HG03521 (cell line): Measurements from ENCODE around the gene DTNBP1.

ENCODE experiments used
- ATAC-seq: cut with Tn5 transposase; IDR thresholded peaks from one replicate; pipeline ENCODE4 v1.9.1; 2021; ENCODE audit warnings: mild to moderate bottlenecking, moderate library complexity; ENCODE audit not compliant: unreplicated experiment

DTNBP1 gene

DNA sequence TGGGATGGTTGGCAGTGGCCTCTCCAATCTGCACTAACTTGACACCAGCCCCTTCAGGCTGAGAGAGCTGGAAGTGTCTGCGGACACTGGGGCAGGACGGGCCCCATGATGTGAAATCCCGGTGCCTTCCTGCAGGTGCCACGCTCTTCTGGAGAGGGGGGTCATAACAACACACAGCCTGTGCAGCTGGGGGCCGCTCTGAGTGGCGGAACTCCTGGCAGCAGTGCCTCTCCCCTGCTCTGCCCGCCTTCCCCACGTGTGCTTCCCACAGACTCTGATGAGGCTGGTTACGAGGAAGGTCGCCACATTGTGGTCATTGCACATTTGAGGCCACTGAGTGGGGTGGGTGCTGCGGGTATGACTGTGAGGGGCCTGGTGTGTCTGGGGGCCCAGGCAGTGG, 145.2 kb downstream of the DTNBP1 start:
- no peak for ATAC-seq

DNA sequence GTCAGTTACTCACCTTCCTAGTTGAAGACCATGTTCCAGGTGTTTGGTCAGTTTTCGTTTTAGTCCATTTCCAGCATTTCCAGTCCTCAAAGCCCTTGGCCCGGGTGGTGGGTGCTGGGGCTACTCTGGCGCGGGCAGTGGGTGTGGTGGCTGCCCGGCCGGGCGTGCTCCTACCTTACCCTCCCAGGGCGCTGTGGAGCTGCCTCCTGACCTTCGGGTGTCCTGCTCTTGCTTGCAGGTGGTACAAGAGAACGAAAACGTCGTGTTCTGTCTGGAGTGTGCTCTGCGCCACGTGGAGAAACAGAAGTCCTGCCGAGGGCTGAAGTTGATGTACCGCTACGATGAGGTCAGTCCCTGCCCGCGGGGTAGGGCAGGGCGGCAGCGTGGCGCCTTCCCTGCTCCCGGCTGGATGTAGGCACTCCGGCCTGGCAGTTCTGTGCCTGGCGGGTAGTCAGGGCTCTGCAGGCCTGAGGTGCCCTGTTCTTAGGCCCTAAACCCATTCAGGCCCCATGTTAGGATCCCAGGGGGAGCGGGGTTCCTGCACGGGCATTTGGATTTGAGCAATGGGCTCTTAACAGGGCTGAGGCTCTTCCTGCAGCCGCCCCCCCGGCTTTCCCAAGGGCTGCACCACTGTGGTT, 145.8 kb downstream of the DTNBP1 start:
- ATAC-seq = no peak

DNA sequence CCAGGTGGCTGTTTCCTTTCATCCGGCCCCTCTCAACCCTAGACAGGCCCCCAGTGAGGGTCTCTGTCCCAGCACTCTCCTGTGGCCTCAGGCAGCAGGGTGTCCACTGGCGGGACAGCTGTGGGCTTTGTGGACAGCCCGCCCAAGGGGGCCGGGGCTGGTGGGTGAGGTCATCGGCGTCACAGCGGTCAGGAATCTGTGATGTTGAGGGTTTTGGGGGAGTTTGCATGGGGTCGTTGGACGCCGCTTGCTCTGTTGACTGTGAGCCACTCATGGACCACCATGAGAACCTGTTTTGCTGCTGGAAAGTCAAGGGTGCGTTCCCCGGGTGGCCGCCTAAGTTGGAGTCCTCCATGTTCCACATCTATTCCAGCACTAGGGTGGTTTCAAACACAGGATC, 146.4 kb downstream of the DTNBP1 start:
- ATAC-seq = no peak

DNA sequence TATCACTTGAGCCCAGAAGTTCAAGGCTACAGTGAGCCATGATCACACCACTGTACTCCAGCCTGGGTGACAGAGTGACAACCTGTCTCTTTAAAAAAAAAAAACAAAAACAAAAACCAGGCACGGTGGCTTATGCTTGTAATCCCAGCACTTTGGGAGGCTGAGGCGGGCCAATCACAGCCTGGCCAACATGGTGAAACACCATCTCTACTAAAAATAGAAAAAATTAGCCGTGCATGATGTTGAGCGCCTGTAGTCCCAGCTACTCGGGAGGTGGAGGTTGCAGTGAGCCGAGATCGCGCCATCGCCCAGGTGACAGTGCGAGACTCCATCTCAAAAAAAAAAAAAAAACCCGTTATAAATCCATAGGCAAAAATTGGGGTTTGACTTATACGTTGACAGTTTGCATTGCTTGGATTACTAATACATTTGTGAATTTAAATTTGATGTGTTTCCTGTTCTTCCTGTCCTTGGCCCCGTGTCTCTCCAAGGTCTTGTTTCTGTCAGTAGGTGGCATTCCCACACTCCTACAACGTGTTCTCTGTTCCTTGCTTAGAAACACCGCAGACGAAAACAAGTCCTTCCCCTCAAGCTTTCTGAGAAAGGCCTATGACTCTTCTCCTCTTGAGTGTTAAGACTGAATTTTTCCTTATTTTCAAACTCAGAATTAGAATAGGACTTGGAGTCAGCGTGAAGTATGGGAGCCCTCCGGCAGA, 147.0 kb downstream of the DTNBP1 start:
- no peak for ATAC-seq

DNA sequence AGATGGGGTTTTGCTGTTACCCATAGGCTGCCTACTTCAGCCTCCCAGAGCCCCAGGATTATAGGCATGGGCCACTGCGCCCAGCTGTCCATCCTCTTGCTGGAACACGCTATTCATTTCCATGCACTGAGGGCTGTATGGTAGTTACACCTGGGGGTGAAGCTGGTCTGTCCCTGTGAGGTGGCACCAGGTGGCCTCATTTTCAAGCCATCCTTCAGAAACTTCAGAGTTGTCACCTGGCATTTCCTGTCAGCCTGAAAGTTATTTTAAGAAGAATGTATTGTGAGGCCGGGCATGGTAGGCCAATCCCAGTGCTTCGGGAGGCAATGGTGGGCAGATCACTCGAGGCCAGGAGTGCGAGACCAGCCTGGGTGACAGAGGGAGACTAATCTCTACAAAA, 147.6 kb downstream of the DTNBP1 start:
- no peak for ATAC-seq

DNA sequence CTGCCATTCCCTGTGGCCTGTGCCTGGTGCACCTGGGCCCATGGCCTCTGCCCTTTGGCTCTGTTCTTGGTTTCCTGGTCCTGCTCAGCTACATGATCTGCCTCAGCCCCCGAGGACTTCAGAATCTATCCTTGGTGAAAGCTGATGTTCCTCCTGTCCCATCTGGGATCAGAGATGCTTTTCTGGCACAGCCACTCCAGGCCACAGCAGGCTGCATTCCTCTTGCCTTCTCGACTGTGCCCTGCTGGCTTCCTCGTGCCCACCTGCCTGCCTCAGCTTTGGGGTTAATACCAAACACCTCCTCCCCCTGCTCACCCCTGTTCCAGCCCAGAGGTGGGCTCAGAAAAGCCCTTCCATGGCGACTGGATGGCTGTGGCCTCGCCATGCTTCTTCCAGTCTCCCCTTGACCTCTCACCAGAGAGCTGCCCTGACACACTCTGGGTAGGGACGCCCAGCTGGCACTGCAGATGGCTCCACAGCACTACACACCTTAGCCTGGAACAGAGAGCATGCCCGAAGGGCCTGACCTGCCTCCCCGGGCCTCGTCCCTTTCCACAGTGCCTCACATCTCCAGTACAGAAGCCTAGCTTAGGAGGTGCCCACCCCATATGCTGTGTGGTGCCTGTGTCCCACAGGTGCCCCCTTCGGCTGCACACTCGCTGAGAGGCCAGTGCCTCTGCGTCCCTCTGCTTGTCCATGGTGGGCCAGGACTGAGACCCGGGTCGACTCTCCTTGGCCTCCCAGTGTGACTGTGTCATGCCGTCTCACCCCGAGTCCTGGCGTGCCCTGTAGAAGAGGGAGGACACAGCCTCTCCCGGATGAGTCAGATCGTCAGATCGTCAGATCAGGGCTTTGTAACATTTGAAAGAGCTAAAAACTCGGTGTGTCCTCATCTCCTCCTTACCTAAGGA, 148.8 kb downstream of the DTNBP1 start:
- ATAC-seq = no peak

DNA sequence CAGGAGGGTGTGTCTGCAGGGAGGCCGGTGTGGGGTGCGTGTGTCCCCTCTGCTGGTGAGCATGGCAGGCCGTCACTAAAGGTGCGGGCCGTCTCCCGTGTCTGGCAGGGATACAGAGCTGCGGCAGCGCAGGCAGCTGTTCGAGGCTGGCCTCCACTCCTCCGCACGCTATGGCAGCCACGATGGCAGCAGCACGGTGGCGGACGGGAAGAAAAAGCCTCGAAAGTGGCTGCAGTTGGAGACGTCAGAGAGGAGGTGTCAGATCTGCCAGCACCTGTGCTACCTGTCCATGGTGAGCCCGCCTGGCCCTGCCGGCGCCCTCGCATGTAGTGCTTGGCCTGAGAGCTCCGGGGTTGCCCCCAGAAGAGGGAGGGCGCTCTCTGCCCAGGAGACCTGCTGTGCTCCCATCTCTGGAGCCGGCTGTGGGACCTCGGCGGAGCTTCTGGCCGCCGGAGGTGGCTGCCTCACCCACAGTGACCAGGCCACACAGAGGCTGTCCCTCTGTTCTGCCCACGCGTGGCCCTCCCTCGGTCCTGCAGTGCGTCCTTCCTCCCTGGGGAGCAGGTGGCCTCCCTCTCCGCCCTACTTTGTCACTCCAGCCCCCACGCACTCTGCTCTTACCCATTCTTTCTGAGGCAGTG, 149.6 kb downstream of the DTNBP1 start:
- ATAC-seq = no peak

DNA sequence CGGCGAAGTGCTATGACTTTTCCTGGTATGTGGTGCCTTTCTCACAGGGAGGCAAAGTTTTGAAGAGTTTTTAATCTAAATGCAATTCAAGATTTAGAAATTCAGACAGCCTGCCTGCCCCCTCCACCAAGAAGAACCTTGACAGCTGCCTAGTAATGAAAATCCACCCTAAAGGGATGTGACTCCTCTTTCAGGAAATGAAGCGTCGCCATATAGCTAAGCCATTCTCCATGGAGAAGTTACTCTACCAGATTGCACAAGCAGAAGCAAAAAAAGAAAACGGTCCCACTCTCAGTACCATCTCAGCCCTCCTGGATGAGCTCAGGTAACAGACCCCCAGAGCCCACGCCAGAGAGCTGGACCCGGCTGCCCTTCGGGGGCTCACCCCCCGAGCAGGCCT, 150.1 kb downstream of the DTNBP1 start:
- no peak for ATAC-seq

DNA sequence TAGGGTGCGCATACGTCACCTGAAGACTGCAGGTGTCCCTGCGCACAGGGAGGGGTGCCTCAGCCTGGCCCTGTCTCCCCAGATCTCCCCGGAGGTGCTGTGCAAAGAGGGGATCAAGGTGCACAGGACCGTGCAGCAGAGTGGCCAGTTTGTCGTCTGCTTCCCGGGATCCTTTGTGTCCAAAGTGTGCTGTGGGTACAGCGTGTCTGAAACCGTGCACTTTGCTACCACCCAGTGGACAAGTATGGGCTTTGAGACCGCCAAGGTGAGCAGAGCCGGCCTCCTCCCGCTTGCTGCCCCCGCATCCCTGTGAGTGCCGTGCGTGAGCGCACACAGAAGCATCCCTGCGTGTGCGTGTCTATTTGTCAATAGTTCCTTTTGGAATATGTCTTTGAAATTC, 150.7 kb downstream of the DTNBP1 start:
- no peak for ATAC-seq

DNA sequence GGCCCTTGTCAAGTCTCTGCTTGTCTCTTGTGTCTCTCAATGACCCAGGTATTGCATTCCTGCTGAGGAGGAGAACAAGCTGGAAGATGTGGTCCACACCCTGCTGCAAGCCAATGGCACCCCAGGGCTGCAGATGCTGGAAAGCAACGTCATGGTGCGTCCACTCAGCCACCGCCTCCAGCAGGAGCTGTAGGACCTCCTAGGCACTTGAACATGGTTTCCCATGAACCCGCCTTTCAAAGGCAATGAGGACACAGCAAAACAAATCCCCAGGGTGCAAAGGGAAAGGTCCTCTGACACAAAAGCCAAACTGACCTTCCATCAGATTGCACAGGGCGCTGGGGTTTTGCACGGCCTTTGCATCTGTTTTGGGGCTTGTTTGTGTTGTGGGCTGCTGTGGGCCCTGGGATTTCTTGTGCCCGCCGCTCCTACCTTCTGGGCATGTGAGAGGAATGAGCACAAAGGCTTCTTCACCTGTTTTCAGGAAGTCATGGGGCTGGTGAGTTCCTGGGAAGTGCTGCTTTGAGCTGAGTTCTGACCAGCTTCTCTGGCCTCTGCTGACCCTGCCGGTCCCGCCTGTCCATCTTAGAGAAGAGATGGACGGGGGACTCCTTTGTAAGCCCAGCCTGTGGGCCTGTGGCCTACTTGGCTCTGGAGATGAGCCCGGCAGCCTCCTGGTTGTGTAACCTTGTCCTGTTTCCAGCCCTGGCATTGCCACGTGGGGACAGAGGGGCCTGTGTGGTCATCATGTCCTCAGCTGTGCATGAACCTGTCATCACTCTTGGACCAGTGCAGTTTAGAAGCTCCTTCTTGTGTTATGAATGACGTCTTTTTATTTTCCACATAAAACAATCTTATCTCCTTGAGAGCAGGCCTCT, 151.3 kb downstream of the DTNBP1 start:
- no peak for ATAC-seq

DNA sequence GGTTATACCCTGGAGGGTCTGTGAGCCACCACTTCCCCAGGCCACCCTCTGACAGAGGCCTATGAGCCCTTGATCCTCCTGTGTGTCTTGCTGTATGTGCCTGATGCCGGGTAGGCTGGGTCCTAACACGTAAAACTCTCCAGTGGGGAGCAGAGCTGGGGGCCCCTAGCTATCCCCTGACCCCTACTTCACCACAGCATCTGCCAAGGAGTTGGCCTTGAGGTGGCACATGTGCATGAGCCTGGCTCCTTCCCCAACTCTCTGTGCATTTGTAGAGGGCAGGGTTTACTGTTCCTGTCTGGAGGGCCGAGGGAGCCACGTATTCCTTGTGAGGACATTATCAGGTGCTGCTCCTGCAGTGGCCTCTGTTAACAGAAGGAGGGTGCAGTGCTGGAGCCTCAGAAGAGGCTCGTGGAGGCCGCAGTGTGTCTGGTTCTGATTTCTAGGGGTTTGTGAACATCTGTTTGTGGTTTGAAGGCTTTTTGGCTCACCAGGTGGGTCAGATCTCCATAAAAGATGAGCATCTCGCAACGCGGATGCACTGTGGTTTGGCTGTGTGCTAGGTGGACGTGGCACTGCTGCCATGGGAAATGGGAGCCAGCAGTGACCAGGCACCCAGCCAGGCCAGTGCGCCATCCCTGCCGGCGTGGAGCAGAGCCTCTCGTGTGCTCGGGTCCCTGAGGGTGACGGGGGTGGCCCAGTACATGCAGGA, 152.1 kb downstream of the DTNBP1 start:
- ATAC-seq = no peak

DNA sequence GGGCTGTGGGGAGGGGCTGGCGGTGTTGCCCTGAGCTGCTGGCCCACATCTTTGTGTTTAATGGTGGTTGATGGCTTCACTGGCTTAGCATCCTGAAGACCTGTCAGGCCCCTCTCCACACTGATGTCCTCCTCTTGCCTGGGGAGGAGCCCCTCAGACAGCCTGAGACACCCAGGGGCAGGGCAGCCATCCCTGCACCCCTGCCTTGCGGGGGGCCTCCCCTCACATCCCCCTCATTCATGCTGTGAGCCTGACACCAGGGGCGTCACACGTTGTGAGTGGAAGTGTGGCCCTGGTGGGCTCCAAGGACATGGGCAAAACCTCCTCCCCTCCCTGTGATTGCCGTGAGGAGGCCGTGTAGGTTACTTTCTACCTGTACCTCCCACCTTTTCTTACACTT, 152.7 kb downstream of the DTNBP1 start:
- ATAC-seq = no peak

DNA sequence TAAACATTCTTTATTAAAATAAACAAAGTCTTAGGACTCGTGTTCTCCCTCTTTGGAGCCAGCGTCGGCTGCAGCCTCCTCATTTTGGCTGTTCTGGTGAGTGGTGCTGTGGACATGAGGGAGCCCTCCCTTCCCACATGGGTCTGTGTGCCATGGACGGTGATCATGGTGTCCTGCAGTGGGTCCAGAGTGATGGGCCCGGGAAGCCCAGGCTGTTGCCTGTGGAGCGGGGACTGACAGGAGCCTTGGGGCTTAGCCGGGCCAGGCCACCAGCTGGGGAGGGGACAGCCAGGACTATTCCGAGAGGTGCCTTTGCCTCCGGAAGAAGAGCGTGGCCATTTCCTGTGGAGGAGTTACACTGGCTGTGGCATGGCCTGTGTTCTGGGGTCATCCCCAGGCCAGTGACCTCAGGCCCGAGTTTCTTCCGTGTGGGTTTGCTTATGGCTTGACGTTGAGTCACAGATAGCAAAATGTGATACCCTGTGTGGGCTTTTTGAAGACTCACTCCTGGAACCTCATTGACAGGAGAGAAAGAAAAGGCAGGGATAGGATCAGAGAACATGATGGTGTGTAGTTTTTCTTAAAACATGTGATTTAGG, 153.4 kb downstream of the DTNBP1 start:
- ATAC-seq = no peak

DNA sequence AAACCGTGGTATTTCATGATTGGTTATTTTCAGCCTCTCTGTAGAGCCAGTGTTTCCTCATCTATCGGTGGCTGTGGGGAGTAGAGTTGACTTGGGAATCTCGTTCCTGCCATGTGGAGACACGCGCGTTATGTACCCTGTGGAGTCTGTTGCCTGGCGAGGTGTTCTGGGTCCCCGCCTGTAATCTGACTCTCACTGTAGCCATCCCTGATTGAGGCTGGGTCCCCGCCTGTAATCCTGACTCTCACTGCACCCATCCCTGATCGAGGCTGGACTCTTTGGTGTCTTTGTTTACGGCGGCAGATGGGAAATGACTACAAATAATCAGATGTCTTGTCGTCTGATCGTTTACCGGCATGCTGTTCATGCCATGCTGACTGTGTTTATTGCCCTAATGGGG, 153.9 kb downstream of the DTNBP1 start:
- no peak for ATAC-seq

DNA sequence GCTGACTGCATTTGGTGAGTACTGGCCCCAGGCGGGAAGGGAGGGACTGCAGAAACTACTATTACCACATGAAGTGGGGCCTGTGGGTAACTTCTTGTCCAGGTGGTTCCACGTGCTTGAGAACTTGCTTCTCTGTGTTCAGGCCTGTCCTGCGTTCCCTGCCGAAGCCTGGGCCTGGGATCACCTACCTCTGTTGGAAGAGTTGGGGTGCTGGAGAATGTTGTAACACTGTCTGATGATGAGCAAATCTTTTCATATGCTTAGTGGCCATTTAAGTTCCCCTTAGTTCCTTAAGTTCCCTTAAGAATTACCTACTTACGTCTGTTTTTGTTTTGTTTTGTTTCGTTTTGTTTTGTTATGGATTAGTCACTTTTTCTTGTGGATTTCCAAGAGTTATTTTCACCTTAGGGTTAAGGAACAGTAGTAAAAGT, 154.4 kb downstream of the DTNBP1 start:
- ATAC-seq = no peak

DNA sequence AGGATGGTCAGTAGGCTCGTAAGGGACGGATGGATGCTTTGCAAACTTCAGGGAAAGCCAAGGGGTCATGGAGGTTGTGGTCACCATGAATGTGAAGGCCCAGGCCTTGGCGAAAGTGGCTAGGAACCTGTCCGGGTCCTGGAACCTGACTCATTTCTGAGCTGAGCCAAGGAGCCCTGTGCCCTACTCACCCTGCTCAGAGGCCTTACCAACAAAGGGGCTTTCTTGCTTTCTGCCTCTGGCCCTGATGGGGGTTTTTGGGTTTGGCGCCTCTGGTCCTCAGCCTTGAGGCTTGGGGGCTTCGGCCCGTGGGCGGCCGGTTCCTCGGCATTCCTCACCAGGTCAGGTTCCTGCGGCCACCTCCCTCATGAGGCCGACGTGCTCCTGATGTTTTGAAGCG, 155.1 kb downstream of the DTNBP1 start:
- no peak for ATAC-seq

DNA sequence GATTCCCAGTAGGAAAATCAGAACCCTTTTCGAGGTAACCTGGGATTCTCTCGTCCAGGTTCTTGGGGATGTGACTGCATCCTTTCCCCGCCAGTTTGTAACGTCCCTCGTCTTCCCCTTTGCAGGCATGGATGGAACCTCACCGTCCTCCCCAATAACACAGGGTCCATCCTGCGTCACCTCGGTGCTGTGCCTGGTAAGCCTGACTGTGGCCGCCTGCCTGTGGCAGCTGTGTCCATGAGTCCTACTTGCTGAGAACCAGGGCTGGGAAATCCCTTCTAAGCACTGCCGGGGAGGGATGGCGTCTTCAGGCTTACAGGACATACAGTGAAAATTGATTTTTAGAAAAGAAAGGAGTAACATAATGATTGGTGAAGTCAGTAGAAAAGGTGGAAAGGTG, 155.6 kb downstream of the DTNBP1 start:
- no peak for ATAC-seq

DNA sequence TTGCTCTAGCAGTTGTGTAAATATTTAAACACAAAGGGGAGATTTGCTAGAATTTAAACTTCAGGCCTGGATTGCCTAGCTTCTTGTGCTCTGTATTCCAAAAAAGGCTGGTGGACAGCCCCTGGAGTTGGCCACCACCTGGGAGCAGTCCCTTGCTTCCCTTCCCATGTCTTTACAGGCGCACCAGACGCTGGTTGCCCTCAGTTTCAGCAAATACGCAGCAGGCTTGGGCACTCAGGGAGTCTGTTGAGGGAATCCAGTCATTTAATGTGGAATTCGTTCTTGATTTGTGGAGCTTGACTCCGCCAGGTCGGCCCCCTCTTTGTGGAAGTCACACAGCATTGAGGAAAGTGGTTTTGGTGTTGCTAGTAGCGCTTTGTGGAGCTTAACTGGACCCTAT, 156.8 kb downstream of the DTNBP1 start:
- ATAC-seq = no peak

DNA sequence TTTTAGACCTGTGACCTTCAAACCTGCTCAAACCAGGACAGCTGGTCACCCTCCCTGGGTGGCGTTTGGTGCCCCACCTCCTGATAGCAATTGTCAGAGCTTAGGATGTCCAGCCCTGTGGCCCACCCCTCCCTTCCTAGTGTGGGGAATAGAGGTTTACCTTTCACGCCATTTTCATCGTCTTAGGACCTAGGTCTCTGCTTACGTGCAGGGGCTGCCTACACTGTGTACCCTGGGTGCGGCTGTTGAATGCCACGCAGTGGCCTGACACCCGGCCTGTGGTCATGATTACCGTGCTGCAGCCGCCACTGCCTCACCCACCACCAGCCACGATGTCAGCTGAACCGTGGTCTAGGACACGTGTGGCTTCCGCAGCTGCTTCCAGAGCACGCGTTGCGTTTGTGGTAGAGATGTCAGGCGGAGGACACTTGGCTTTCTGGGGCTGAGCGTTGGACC, 157.3 kb downstream of the DTNBP1 start:
- ATAC-seq = no peak
